Cardiac muscle cell (in vitro differentiated cells and primary cell): ENCODE data around the gene ASB13. TPM values are rescaled to one million over a fixed set of nuclear protein-coding genes. Genes with fewer than 3 reads are reported as not detected.

Experiments
- DNase-seq, 2 donors: peaks; one replicate each; pipeline versions ENCODE4 v3.0.0 to v3.0.0-alpha.2; 2010 to 2017; ENCODE audit warnings: low read depth in 1 of 2, low spot score in 1 of 2
- H3K27ac ChIP-seq: fragments of 200-600 bp; sonication (generic); 2 replicates; pipeline ENCODE4 v1.5.1; 2016
- H3K27me3 ChIP-seq: fragments of 200-600 bp; sonication (generic); 2 replicates; pipeline ENCODE4 v1.6.0; 2016; ENCODE audit warnings: control low read depth
- H3K36me3 ChIP-seq: fragments of 200-600 bp; sonication (generic); 2 replicates; pipeline ENCODE4 v1.5.1; 2016; ENCODE audit warnings: control low read depth
- H3K4me1 ChIP-seq: fragments of 200-600 bp; sonication (generic); 2 replicates; pipeline ENCODE4 v1.8.1; 2017; ENCODE audit warnings: low read depth, mild to moderate bottlenecking, mixed run types
- H3K4me3 ChIP-seq: fragments of 200-600 bp; sonication (generic); 2 replicates; pipeline ENCODE4 v1.5.1; 2016; ENCODE audit warnings: mild to moderate bottlenecking
- H3K9me3 ChIP-seq: fragments of 200-600 bp; sonication (generic); 2 replicates; pipeline ENCODE4 v1.5.1; 2017; ENCODE audit warnings: low read depth, mild to moderate bottlenecking, control low read depth
- CTCF ChIP-seq: IDR thresholded peaks from 2 replicates; pipeline ENCODE4 v1.5.1; 2012; ENCODE audit warnings: low read depth, mild to moderate bottlenecking, low read length
- polyA plus RNA-seq: library from polyadenylated mRNA; unstranded; fragments of >200 nt; fragmentation: Nextera tagmentation; extraction: Ambion mirVana; gene quantifications from 2 replicates; pipeline ENCODE4 v1.2.1, GENCODE V29; 2016
- total RNA-seq: library from RNA; depleted of rRNA; stranded (reverse); fragments of >200 nt; gene quantifications from 2 replicates; pipeline ENCODE4 v1.2.3, GENCODE V29; 2016

The ASB13 gene
- total and polyA plus RNA-seq, 2 experiments from 2014 or later: 14.4 to 20.6 TPM

DNA sequence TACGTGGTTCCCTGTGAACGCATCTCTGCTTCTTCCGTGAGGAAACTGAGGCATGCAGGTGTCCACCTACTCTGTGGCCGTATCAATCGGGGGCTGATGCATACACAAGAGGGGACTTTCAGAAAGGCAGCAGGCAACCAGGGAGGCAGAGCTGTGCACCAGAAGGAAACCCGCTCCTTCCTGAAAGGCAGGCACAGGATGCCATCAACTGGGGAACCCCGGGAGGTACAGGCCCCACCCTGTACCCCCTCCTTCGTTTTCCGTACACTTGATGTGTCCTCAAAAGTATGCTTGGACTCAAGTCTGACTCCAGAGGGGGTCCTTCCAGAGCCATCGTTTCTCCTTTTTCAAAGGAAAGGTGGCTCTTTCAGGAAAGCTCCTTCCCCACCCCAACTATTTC is 59.5 kb downstream of the ASB13 start:
- Histone ChIP-seq H3K27ac (no peak overlapping the region), H3K9me3 (no peaks in the 10 kb centered on the region), H3K27me3 (no peaks in the 10 kb centered on the region), H3K4me1 (peaks cover 7% of the 10 kb centered on the region), H3K36me3 (no peaks in the 10 kb centered on the region), H3K4me3 (no peak overlapping the region)
- TF ChIP-seq CTCF: no peak
- no peak for DNase-seq

DNA sequence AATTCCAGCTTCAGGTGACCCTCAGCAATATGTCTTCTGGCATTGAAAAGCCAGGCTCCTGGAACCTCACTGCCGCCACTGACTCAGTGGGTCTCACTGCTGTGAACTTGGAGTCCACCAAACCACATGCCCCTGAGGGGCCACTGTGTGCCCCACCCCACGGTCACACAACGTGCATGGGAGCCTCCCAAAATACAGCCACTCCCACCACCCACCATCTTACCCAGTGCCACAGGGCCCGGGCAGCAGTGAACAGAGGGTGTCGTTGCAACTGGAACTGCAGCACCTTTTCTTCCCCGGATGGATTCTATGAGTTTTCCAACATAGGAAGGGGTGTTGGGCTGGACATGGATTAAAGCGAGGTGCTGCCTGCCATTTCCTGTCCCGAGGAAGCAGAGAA is 60.1 kb downstream of the ASB13 start:
- Histone ChIP-seq H3K4me3 (no peak overlapping the region), H3K27me3 (no peaks in the 10 kb centered on the region), H3K36me3 (no peaks in the 10 kb centered on the region), H3K4me1 (peaks cover 7% of the 10 kb centered on the region), H3K9me3 (no peaks in the 10 kb centered on the region), H3K27ac (no peak overlapping the region)
- no peak for TF ChIP-seq CTCF
- DNase-seq: no peak

- Histone ChIP-seq H3K36me3 (no peaks in the 10 kb centered on the region), H3K4me1 (no peaks in the 10 kb centered on the region), H3K27ac (no peak overlapping the region), H3K4me3 (no peak overlapping the region), H3K9me3 (no peaks in the 10 kb centered on the region), H3K27me3 (no peaks in the 10 kb centered on the region)
- no peak for DNase-seq
- no peak for TF ChIP-seq CTCF
These were observed 61.4 kb downstream of the ASB13 start for GRCh38 chr10:5604961-5605360.

GRCh38 chr10:5604236-5604925 is 62.0 kb downstream of the ASB13 start:
- DNase-seq: no peak
- no peaks in the 10 kb centered on the region for H3K36me3 ChIP-seq
- H3K4me3 ChIP-seq: no peak overlapping the region
- no peaks in the 10 kb centered on the region for H3K4me1 ChIP-seq
- H3K9me3 ChIP-seq: no peaks in the 10 kb centered on the region
- H3K27ac ChIP-seq: no peak overlapping the region
- TF ChIP-seq CTCF: no peak
- no peaks in the 10 kb centered on the region for H3K27me3 ChIP-seq

DNA sequence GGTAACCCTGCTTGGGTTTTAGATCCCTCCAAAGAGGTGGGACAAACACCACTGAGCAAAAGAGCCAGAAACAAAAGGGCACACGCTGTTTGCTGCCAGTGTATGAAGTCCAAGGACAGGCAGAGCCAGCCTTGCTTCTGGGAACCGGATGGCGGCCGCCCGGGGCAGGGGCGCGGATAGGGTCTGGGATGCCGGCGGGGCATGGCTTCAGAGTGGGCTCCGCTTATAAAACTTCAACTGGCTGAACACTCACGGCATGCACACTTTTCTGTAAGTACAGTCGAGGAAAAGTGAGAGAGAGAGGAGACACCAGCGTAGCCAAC is 62.6 kb downstream of the ASB13 start:
- no peaks in the 10 kb centered on the region for H3K9me3 ChIP-seq
- no peak overlapping the region for H3K27ac ChIP-seq
- no peaks in the 10 kb centered on the region for H3K4me1 ChIP-seq
- DNase-seq: no peak
- H3K4me3 ChIP-seq: no peak overlapping the region
- TF ChIP-seq CTCF: no peak
- no peaks in the 10 kb centered on the region for H3K27me3 ChIP-seq
- no peaks in the 10 kb centered on the region for H3K36me3 ChIP-seq
